NCI-H226 (cell line): ENCODE data around the gene SFTA2.
"Not testable (repeated sequence)": the region's sequence is repeated elsewhere in the genome, so short reads cannot be mapped to it uniquely, and the experiment has no call there.

Experiments used
- DNase-seq: peaks from one replicate; pipeline ENCODE4 v3.0.0-alpha.2; 2015

The SFTA2 gene

GRCh38 chr6:30931969-30932645, at the start of gene SFTA2:
TSS of gene SFTA2 (minus strand) at chr6:30932170. CDS start at chr6:30932096, 74 bp downstream.
- no peak for DNase-seq

- no peak for DNase-seq
Measured at GRCh38 chr6:30979690-30980089, 47.7 kb upstream of the SFTA2 start.

DNA sequence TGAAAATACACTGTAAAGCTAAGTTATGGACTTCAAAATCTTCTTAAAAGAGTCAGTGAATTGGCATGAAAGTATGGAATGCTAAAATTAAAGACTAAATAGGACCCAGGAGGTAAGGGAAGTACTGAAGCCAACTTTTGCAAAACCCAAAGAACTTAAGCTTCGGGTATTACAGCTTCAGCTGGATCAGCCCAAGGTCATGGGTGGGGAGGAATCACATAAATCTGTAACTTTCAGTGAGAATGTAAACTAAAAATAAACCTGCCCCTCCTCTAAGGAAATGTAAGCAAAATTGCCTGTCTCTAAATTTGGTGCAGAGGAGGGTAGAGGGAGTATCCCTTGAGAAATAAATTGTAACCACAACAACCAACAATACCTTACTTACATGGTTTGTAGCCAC, 47.2 kb upstream of the SFTA2 start:
- no peak for DNase-seq

DNA sequence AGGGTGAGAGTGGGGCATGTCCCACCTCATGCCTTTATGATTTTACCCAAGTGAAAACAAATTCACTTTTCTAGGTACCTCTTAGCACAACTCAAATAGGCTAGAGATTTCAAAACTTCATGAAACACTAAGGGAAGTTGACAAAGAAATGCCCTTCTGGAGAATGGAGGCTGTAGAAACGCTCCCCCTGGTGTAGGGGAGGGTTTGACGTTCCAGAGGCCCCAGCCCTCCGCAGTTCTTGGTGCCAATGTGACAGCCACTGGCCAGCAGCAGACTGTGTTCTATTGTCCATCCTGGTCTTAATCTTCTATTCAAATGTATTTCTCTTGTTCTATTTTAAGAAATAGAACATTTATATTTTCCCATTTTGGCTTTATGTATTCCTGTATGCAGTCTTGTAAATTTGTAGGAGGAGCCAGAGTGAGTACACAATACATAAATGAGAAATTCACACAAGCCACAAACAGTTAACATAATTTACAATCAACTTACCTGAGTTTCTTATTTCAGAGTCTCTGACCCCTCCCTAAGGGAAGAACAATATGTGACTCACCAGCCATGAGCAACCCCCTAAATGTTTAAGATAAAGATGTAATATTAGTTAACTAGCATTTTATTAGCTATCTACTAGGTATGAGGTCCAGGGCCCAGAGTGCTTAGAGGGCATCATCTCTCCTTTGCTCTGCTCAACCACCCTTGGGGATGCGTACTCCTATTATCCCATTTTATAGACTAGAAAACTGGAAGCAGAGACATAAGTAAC, 42.7 kb upstream of the SFTA2 start:
- no peak for DNase-seq

DNA sequence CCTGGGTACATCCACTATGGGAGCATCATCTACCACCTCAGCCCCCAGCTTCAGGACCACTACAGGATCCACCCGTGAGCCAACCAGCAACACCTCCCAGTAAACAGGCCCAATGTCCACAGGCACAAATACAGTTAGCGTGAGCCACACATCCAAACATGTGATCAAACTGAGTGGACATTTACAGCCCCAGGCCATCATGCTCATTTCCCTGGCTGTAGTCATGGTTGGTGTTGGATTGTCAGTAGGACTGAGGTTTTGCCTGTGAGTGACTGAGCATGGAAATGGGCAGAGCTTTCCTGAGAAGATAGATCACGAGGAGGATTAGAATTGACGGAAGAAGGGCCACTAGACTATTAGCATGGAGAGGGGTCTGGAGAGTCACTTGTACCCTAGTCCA, 40.8 kb upstream of the SFTA2 start:
- no peak for DNase-seq

DNA sequence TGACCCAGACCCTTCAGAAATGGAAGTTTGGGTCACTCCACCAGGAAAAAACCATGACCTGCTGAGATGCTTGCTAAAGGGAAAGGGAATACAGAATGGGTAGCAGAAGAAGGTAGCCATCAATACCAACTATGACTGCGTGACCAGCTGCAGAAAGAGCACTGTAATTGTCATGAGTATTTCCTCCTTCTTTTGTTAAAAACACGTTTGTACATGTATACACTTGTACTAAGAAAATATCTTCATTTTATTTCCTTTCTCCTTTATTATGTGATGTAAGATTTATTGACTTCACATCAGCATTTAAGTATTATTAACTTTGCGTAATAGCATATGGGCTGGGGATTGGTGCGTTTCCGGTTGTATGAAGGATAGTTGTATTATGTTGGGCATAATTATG, 39.0 kb upstream of the SFTA2 start:
- no peak for DNase-seq

GRCh38 chr6:30969171-30969570, 37.2 kb upstream of the SFTA2 start:
- DNase-seq = not testable (repeated sequence)

- DNase-seq = no peak
Measured at GRCh38 chr6:30966154-30966553, 34.2 kb upstream of the SFTA2 start.

- no peak for DNase-seq
Measured at GRCh38 chr6:30965140-30965601, 33.2 kb upstream of the SFTA2 start.

- DNase-seq = no peak
Measured at GRCh38 chr6:30964075-30964474, 32.1 kb upstream of the SFTA2 start.

DNA sequence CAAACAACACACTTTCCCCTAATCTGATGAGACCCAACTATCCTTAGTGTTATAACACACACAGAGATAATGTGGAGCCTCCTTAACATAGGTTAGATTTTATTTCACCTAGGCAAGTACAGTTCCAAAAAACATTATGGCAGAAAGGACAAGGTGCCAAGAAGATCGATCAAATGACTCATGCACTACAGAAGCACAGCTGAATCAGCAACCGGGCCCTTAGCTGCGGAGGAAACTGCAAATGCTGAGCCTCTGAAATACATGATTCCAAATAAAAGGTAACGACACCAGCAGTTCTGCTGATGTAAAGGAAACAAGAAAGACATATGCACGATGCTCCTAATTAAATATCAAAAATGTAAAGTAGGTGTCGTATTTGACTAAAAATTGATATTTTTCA, 31.7 kb upstream of the SFTA2 start:
- no peak for DNase-seq

- no peak for DNase-seq
Measured at GRCh38 chr6:30962716-30963115, 30.7 kb upstream of the SFTA2 start.

DNA sequence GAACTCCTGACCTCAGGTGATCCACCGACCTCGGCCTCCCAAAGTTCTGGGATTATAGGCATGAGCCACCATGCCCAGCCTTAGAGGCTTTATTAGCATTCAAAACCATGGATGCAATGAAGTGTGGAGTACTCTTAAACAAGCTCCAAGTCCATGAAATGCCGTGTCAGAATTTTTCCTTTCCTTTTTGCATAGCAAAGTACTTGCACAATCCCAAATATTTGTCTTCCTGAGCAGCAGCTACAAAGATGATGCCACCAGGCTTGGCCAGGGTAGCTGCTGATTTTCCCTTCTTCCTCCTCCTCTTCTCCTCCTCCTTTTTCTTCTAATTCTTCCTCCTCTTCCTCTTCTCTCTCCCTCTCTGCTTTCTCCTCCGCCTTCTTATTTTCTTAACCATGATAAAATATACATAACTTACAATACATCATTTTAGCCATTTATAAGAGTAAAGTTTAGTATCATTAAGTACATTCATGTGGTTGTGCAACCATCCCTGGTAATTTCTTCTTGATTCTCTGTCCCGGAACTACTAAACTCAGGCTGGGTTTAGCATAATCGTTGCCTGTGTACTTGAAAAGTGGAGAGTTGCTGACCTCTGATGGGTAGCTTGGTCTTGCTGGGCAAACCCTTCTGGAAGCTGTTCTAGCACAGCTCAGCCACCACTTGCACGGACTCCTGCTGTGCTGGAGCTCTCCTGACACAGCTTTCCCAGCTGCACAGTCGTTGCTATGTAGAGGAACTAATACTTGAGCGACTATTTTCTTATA, 29.1 kb upstream of the SFTA2 start:
- DNase-seq = peak; percentile 28

DNA sequence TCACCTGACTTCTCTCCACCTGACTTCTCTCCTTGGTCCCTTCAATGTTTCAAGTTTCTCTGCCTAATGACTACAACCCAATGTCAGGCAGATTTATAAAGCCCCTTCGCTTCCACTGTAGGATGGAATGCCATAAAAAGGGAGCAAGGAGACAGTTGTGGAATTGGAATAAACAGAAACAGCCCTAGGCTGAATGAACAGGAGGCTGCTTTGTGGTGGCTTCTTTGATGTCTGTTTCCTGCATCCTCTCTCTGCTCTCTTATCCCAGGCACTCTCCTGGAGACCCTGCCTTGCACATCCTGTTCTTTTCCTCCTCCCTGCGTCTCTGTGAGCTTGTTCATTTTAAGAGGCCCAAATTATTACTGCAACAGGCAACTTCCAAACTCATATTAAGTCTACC, 25.7 kb upstream of the SFTA2 start:
- DNase-seq = no peak

- no peak for DNase-seq
Measured at GRCh38 chr6:30955367-30956042, 23.5 kb upstream of the SFTA2 start.

GRCh38 chr6:30954631-30955366, 22.8 kb upstream of the SFTA2 start:
- DNase-seq = no peak

- DNase-seq = no peak
Measured at GRCh38 chr6:30951907-30952469, 20.0 kb upstream of the SFTA2 start.

GRCh38 chr6:30948811-30949210, 16.8 kb upstream of the SFTA2 start:
- DNase-seq = no peak

GRCh38 chr6:30947231-30947630, 15.3 kb upstream of the SFTA2 start:
- DNase-seq = no peak

GRCh38 chr6:30945281-30945680, 13.3 kb upstream of the SFTA2 start:
- no peak for DNase-seq

- no peak for DNase-seq
Measured at GRCh38 chr6:30944051-30944450, 12.1 kb upstream of the SFTA2 start.
